ENCODE data around the gene DHRS2.

The DHRS2 gene

DNA sequence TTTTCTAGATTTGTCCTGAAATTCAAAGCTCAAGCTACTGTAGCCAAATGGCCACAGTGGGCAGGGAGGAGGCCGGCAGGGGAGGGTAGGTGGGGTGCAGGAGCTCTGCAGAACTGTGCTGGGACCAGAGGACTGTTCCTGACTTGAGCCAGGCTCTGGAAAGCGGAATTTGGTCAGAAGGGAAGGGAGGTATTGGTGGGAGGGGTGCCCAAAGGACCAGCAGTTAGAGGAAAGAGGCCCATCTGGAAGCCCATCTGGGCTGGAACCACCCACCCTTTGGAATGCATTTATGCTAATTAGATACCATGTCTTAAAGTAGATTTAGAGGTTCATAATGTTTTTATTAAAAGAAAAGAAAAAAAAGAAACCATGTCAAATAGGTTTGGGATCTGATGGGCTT lies 33.1 kb upstream of the DHRS2 start:
- Histone ChIP-seq H3K4me3 (ENCODE audit: low read depth, low read length, poor library complexity, severe bottlenecking) (no peak overlapping the region), H4K20me1 (ENCODE audit: insufficient read depth, low read length) (no peaks in the 10 kb centered on the region), H3K4me1 (ENCODE audit: insufficient read depth, low read length, severe bottlenecking) (no peaks in the 10 kb centered on the region), H3K27ac (ENCODE audit: low read depth, low read length, poor library complexity, severe bottlenecking) (no peak overlapping the region), H3K4me2 (ENCODE audit: low read length) (no peak overlapping the region), H3K9ac (ENCODE audit: low read length) (no peak overlapping the region), H3F3A (ENCODE audit: insufficient read depth, low read length) (no peaks in the 10 kb centered on the region), H2AFZ (ENCODE audit: low read length) (no peak overlapping the region), H3K27me3 (ENCODE audit: insufficient read depth, low read length) (no peaks in the 10 kb centered on the region), H3K9me3 (ENCODE audit: low read length) (no peaks in the 10 kb centered on the region), H3K9me2 (ENCODE audit: low read depth, low read length) (no peaks in the 10 kb centered on the region), H3K79me2 (ENCODE audit: insufficient read depth, low read length) (no peaks in the 10 kb centered on the region), H3K36me3 (ENCODE audit: insufficient read depth, low read length) (no peaks in the 10 kb centered on the region)
- TF ChIP-seq, protein P1, sequence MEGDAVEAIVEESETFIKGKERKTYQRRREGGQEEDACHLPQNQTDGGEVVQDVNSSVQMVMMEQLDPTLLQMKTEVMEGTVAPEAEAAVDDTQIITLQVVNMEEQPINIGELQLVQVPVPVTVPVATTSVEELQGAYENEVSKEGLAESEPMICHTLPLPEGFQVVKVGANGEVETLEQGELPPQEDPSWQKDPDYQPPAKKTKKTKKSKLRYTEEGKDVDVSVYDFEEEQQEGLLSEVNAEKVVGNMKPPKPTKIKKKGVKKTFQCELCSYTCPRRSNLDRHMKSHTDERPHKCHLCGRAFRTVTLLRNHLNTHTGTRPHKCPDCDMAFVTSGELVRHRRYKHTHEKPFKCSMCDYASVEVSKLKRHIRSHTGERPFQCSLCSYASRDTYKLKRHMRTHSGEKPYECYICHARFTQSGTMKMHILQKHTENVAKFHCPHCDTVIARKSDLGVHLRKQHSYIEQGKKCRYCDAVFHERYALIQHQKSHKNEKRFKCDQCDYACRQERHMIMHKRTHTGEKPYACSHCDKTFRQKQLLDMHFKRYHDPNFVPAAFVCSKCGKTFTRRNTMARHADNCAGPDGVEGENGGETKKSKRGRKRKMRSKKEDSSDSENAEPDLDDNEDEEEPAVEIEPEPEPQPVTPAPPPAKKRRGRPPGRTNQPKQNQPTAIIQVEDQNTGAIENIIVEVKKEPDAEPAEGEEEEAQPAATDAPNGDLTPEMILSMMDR (IDR thresholded peaks at IDR 0.05; ENCODE audit: low read length) = no peak
- TF ChIP-seq EZH2 (IDR thresholded peaks at IDR 0.05; ENCODE audit: borderline replicate concordance, low read length) = no peak

DNA sequence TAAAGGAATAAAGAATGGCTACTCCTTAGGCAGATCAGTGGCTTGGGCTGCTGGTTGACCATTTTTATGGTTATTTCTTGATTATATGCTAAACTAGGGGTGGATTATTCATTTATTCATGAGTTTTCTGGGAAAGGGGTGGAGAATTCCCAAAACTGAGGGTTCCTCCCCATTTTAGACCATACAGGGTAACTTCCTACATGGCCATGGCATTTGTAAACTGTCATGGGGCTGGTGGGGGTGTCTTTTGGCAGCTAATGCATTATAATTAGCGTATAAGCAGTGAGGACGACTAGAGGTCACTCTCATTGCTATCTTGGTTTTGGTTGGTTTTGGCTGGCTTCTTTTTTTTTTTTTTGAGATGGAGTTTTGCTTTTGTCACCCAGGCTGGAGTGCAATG lies 32.0 kb upstream of the DHRS2 start:
- Histone ChIP-seq H3K9me3 (ENCODE audit: low read length) (no peaks in the 10 kb centered on the region), H3K79me2 (ENCODE audit: insufficient read depth, low read length) (no peaks in the 10 kb centered on the region), H4K20me1 (ENCODE audit: insufficient read depth, low read length) (no peaks in the 10 kb centered on the region), H3K9ac (ENCODE audit: low read length) (no peak overlapping the region), H3K27me3 (ENCODE audit: insufficient read depth, low read length) (no peaks in the 10 kb centered on the region), H3K4me1 (ENCODE audit: insufficient read depth, low read length, severe bottlenecking) (no peaks in the 10 kb centered on the region), H2AFZ (ENCODE audit: low read length) (no peak overlapping the region), H3K27ac (ENCODE audit: low read depth, low read length, poor library complexity, severe bottlenecking) (no peak overlapping the region), H3K4me2 (ENCODE audit: low read length) (no peak overlapping the region), H3K4me3 (ENCODE audit: low read depth, low read length, poor library complexity, severe bottlenecking) (no peak overlapping the region), H3K9me2 (ENCODE audit: low read depth, low read length) (no peaks in the 10 kb centered on the region), H3K36me3 (ENCODE audit: insufficient read depth, low read length) (no peaks in the 10 kb centered on the region), H3F3A (ENCODE audit: insufficient read depth, low read length) (no peaks in the 10 kb centered on the region)
- TF ChIP-seq, protein P1 (IDR thresholded peaks at IDR 0.05; ENCODE audit: low read length) = no peak
- TF ChIP-seq EZH2 (IDR thresholded peaks at IDR 0.05; ENCODE audit: borderline replicate concordance, low read length) = no peak

DNA sequence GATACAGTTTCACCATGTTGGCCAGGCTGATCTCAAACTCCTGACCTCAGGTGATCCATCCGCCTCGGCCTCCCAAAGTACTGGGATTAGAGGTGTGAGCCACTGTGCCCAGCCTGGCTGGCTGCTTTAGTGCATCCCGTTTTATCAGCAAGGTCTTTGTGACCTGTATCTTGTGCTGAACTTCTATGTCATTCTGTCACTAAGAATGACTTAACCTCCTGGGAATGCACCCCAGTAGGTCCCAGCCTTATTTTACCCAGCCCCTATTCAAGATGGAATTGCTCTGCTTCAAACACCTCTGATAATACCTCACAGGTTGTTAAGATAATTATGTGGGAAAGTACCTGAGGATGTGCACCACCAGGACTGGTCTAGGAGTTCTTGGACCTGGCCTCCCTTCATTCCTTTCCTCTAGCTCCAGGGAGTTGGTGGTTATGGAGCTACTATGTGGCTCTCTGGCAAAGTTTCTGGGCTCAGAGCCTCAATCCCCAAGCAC lies 31.4 kb upstream of the DHRS2 start:
- H3F3A ChIP-seq (ENCODE audit: insufficient read depth, low read length) = no peaks in the 10 kb centered on the region
- peaks cover under 1% of the 10 kb centered on the region; the same call in 1 of the 2 replicates for H3K27me3 ChIP-seq (ENCODE audit: insufficient read depth, low read length)
- no peaks in the 10 kb centered on the region for H3K4me1 ChIP-seq (ENCODE audit: insufficient read depth, low read length, severe bottlenecking)
- no peaks in the 10 kb centered on the region for H3K79me2 ChIP-seq (ENCODE audit: insufficient read depth, low read length)
- no peak overlapping the region for H3K27ac ChIP-seq (ENCODE audit: low read depth, low read length, poor library complexity, severe bottlenecking)
- H3K36me3 ChIP-seq (ENCODE audit: insufficient read depth, low read length) = no peaks in the 10 kb centered on the region
- no peaks in the 10 kb centered on the region for H4K20me1 ChIP-seq (ENCODE audit: insufficient read depth, low read length)
- H3K4me2 ChIP-seq (ENCODE audit: low read length) = no peak overlapping the region
- H3K9ac ChIP-seq (ENCODE audit: low read length) = no peak overlapping the region
- H3K9me3 ChIP-seq (ENCODE audit: low read length) = no peaks in the 10 kb centered on the region
- H3K9me2 ChIP-seq (ENCODE audit: low read depth, low read length) = no peaks in the 10 kb centered on the region
- TF ChIP-seq, protein P1 (IDR thresholded peaks at IDR 0.05; ENCODE audit: low read length) = no peak
- no peak for TF ChIP-seq EZH2 (IDR thresholded peaks at IDR 0.05; ENCODE audit: borderline replicate concordance, low read length)
- no peak overlapping the region for H3K4me3 ChIP-seq (ENCODE audit: low read depth, low read length, poor library complexity, severe bottlenecking)
- no peak overlapping the region for H2AFZ ChIP-seq (ENCODE audit: low read length)
